GM10266 (cell line): ENCODE results near the gene ADGRD1.

Experiments
- DNase-seq: peaks from one replicate; pipeline ENCODE4 v3.0.0; 2012; ENCODE audit errors: extremely low spot score
- TF ChIP-seq, protein P1 (sequence below): IDR thresholded peaks from 2 replicates; pipeline ENCODE4 v1.5.1; 2012; ENCODE audit warnings: mild to moderate bottlenecking, low read depth; ENCODE audit not compliant: control insufficient read depth, insufficient read depth; ENCODE audit errors: missing control alignments

The ADGRD1 gene

GRCh38 chr12:131061041-131061806, 107.5 kb downstream of the ADGRD1 start:
- no peak for DNase-seq
- TF ChIP-seq, protein P1, sequence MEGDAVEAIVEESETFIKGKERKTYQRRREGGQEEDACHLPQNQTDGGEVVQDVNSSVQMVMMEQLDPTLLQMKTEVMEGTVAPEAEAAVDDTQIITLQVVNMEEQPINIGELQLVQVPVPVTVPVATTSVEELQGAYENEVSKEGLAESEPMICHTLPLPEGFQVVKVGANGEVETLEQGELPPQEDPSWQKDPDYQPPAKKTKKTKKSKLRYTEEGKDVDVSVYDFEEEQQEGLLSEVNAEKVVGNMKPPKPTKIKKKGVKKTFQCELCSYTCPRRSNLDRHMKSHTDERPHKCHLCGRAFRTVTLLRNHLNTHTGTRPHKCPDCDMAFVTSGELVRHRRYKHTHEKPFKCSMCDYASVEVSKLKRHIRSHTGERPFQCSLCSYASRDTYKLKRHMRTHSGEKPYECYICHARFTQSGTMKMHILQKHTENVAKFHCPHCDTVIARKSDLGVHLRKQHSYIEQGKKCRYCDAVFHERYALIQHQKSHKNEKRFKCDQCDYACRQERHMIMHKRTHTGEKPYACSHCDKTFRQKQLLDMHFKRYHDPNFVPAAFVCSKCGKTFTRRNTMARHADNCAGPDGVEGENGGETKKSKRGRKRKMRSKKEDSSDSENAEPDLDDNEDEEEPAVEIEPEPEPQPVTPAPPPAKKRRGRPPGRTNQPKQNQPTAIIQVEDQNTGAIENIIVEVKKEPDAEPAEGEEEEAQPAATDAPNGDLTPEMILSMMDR = no peak

DNA sequence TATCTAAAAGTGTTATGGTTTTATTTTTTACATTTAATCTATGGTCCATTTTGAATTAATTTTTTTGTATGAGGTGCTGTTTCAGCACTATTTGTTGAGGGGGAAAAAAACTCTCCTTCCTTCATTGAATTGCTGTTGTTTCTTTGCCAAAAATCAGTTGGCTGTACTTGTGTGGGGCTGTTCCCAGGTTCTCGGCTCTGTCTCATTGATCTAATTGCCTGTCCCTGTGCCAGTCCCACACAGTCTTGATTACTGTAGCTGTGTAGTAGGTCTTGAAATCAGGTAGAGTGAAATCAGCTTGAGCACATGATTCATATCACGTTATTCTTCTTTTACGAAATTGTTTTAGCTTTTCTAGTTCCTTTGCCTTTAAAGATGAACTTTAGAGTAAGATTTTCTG, 109.7 kb downstream of the ADGRD1 start:
- TF ChIP-seq, protein P1 = no peak
- no peak for DNase-seq

DNA sequence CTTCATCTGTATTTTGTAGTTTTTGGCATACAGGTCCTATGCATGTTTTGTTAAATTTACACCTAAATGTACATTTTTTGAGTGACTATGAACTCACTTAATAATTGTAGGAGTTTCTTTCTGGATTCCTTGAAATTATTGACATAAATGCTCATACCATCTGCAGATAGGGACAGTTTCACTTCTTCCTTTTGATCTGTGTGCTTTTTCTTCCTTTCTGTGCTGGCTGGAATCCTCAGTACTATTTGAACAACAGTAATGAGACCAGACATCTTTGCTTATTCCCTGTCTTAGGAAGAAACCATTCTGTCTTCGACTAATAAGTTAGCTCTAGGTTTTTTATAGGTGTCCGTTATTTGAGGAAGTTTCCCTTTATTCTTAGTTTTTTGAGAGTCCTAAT, 110.3 kb downstream of the ADGRD1 start:
- no peak for DNase-seq
- TF ChIP-seq, protein P1 = no peak

DNA sequence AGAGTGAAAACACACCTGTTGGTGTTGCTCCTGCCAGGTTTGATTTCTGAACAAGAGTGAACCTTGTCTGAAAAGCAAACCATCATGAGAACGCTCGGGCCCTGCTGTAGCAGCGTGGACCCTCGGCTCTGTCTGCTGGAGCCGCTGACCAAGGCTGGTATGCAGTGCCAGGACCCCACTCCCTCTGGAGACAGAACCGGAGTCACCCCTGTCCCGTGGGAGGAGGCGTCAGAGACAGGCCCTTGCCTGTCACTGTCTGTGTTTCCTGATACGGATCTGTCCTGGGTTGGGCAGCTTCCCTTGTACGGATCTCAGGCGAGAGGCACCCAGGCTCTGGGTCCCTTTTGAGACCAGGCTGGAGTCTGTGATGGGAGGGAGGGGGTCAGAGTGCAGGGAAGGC, 111.6 kb downstream of the ADGRD1 start:
- TF ChIP-seq, protein P1 = no peak

DNA sequence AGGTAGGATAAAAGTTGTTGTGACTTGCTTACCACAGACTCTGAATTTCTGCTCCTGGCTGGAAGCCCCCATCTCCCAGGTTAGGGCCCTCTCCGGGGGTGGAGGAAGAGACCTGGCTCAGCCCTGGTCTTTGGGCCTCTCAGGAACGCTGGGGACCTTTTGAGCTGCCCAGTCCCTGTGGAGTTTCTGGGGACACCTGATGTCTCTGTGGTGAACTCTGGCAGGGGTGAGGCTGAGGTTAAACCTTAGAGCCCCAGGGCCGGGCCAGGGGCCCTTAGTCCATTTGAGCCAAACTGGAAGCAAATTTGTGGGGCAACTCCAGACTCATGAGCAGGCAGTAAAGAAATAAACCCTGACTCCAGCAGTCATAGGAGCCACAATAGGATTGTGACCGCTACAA, 112.1 kb downstream of the ADGRD1 start:
- TF ChIP-seq, protein P1 = no peak
- DNase-seq = no peak

More for the DNA sequence above, 111.6 kb downstream of the ADGRD1 start:
- DNase-seq = no peak

- no peak for DNase-seq
- TF ChIP-seq, protein P1 = no peak
Observed at GRCh38 chr12:131066207-131066885, 112.6 kb downstream of the ADGRD1 start.
